K562 (cell line): ENCODE measurements around the gene MRPL38. TPM values are rescaled to one million over a fixed set of nuclear protein-coding genes. Genes with fewer than 3 reads are reported as not detected.

ENCODE experiments used
- E2F3 ChIP-seq: fragments of 250-450 bp; sonication (Bioruptor Pico); IDR thresholded peaks from 2 replicates; pipeline ENCODE4 v1.4.0; 2020; ENCODE audit warnings: mild to moderate bottlenecking
- EP400 ChIP-seq: fragments of 450-650 bp; IDR thresholded peaks from 2 replicates; pipeline ENCODE4 v1.6.1; 2017; ENCODE audit warnings: antibody characterized with exemption, mild to moderate bottlenecking, moderate library complexity
- FOXK2 ChIP-seq, 2 experiments: fragments of 450-650 bp; IDR thresholded peaks in 1 of 2; conservative IDR thresholded peaks in 1 of 2; 2 replicates each; pipeline ENCODE4 v1.6.1; 2016; ENCODE audit warnings: low read depth in 2 of 2, mild to moderate bottlenecking in 1 of 2
- GATA2 ChIP-seq: sonication (generic); formaldehyde crosslinking; IDR thresholded peaks from 2 replicates; pipeline ENCODE4 v1.4.0; 2020; ENCODE audit warnings: mild to moderate bottlenecking, missing genetic modification reagents
- GATAD2B ChIP-seq: fragments of 450-650 bp; IDR thresholded peaks from 2 replicates; pipeline ENCODE4 v1.6.1; 2017; ENCODE audit warnings: mild to moderate bottlenecking, borderline replicate concordance
- HDAC8 ChIP-seq: fragments of 450-650 bp; IDR thresholded peaks from 2 replicates; pipeline ENCODE4 v1.6.1; 2016; ENCODE audit warnings: mild to moderate bottlenecking, missing genetic modification characterization, moderate library complexity, missing compliant biosample characterization
- HLTF ChIP-seq: fragments of 450-650 bp; IDR thresholded peaks from 2 replicates; pipeline ENCODE4 v1.6.1; 2016
- HNRNPLL ChIP-seq: fragments of 200-400 bp; formaldehyde crosslinking; IDR thresholded peaks from 2 replicates; pipeline ENCODE4 v1.6.1; 2017; ENCODE audit warnings: low read length, low read depth, mild to moderate bottlenecking; ENCODE audit not compliant: poor library complexity, severe bottlenecking
- MYC ChIP-seq, 2 experiments: fragments of 250-450 bp in 1 of 2; sonication (Bioruptor Pico) in 1 of 2; IDR thresholded peaks; 2 replicates each; pipeline versions ENCODE4 v1.5.1 to v1.6.1; 2012 to 2021; ENCODE audit warnings: low read depth in 2 of 2, borderline replicate concordance in 1 of 2, improper control_type of control experiment in 1 of 2, low read length in 1 of 2, mild to moderate bottlenecking in 1 of 2, moderate library complexity in 1 of 2
- NFE2 ChIP-seq: IDR thresholded peaks from 2 replicates; pipeline ENCODE4 v1.6.1; 2014; ENCODE audit warnings: antibody characterized with exemption, low read depth
- PHB2 ChIP-seq: fragments of 450-650 bp; IDR thresholded peaks from 2 replicates; pipeline ENCODE4 v1.6.1; 2017; ENCODE audit warnings: low read depth
- PHF21A ChIP-seq: fragments of 450-650 bp; IDR thresholded peaks from 2 replicates; pipeline ENCODE4 v1.6.1; 2017; ENCODE audit warnings: low read depth, borderline replicate concordance
- RHOXF2B ChIP-seq: fragments of 250-450 bp; sonication (Bioruptor Pico); conservative IDR thresholded peaks from 2 replicates; pipeline ENCODE4 v1.5.1; 2021
- RNF2 ChIP-seq: sonication (generic); IDR thresholded peaks from 2 replicates; pipeline ENCODE4 v1.6.1; 2016
- SMAD2 ChIP-seq: fragments of 150-350 bp; IDR thresholded peaks from 2 replicates; pipeline ENCODE4 v1.6.1; 2014; ENCODE audit warnings: low read depth, mild to moderate bottlenecking, low read length
- ZBED1 ChIP-seq: IDR thresholded peaks from 2 replicates; pipeline ENCODE4 v1.6.1; 2014
- ZBTB1 ChIP-seq: sonication (generic); formaldehyde crosslinking; IDR thresholded peaks from 2 replicates; pipeline ENCODE4 v1.8.1; 2023; ENCODE audit warnings: missing genetic modification reagents, low read depth, mild to moderate bottlenecking, borderline replicate concordance
- ZNF23 ChIP-seq: fragments of 250-450 bp; sonication (Bioruptor Pico); IDR thresholded peaks from 2 replicates; pipeline ENCODE4 v1.4.0; 2020; ENCODE audit warnings: mild to moderate bottlenecking
- polyA plus RNA-seq, 8 experiments: library from polyadenylated mRNA; depleted of rRNA in 4 of 8; stranded (reverse) in 5 of 8; unstranded in 3 of 8; fragments of >200 nt; fragmentation: Nextera tagmentation in 2 of 8; fragmentation: Illumina TruSeq in 1 of 8; extraction: Ambion mirVana in 2 of 8; extraction: Trizol in 1 of 8; gene quantifications; 2 replicates each; pipeline versions ENCODE4 v1.2.1 to v1.2.3, GENCODE V29; 2011 to 2014; ENCODE audit warnings: inconsistent platforms in 1 of 8, missing spikeins in 1 of 8
- total RNA-seq, 7 experiments: library from RNA; depleted of rRNA in 6 of 7; stranded (reverse); fragments of >200 nt in 6 of 7; fragmentation: Illumina TruSeq in 2 of 7; extraction: Trizol in 2 of 7; gene quantifications; 2 replicates each; pipeline versions ENCODE4 v1.2.1 to v1.2.3, GENCODE V29; 2011 to 2021; ENCODE audit warnings: low replicate concordance in 1 of 7
- TF ChIP-seq, protein P1 (sequence below): sonication (generic); formaldehyde crosslinking; IDR thresholded peaks from 2 replicates; pipeline ENCODE4 v1.8.1; 2022; ENCODE audit warnings: missing genetic modification reagents
- TF ChIP-seq, protein P2 (sequence below), 2 experiments: fragments of 450-650 bp; IDR thresholded peaks; 2 replicates each; pipeline ENCODE4 v1.6.1; 2016
- TF ChIP-seq, protein P3 (sequence below): sonication (generic); formaldehyde crosslinking; IDR thresholded peaks from 2 replicates; pipeline ENCODE4 v1.8.1; 2023; ENCODE audit warnings: mild to moderate bottlenecking, missing genetic modification reagents
- TF ChIP-seq, protein P4 (sequence below): sonication (generic); formaldehyde crosslinking; IDR thresholded peaks from 2 replicates; pipeline ENCODE4 v1.8.1; 2023; ENCODE audit warnings: missing genetic modification reagents, mild to moderate bottlenecking, borderline replicate concordance

MRPL38 gene
- total and polyA plus RNA-seq, 9 of the 15 experiments (the other 6 are each of a cell fraction or from before 2014, with no cell fraction given), result 4.5 to 154 (median 48.5) TPM

DNA sequence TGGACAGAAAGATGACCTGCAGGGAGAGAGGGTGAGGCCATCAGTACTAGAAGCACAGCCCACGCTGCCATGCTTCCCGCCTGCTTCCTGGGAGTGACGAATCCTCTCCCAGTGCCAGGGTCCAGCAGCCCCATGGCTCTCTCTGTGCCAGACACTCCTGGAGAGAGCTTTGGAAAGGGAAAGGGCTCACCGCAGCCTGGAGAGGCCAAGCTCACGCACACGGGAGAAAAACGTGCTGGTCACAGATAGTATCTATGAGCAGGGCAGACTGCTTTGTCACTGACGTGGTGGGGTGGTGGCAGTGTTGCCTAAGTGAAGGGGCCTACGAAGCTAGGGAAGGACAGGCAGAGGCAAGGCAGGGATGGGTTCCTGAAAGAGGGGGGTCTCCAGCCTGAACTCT lies 55.0 kb downstream of the MRPL38 start (continued):
- TF ChIP-seq PHB2, result no peak
- TF ChIP-seq RNF2, result no peak
- TF ChIP-seq ZBTB1 (CRISPR knock-in tag), result no peak
- TF ChIP-seq, protein P1, sequence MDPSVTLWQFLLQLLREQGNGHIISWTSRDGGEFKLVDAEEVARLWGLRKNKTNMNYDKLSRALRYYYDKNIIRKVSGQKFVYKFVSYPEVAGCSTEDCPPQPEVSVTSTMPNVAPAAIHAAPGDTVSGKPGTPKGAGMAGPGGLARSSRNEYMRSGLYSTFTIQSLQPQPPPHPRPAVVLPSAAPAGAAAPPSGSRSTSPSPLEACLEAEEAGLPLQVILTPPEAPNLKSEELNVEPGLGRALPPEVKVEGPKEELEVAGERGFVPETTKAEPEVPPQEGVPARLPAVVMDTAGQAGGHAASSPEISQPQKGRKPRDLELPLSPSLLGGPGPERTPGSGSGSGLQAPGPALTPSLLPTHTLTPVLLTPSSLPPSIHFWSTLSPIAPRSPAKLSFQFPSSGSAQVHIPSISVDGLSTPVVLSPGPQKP (CRISPR knock-in tag), result no peak
- TF ChIP-seq HDAC8, result no peak
- TF ChIP-seq SMAD2, result no peak
- TF ChIP-seq E2F3, result no peak
- TF ChIP-seq PHF21A, result no peak
- TF ChIP-seq, protein P2, sequence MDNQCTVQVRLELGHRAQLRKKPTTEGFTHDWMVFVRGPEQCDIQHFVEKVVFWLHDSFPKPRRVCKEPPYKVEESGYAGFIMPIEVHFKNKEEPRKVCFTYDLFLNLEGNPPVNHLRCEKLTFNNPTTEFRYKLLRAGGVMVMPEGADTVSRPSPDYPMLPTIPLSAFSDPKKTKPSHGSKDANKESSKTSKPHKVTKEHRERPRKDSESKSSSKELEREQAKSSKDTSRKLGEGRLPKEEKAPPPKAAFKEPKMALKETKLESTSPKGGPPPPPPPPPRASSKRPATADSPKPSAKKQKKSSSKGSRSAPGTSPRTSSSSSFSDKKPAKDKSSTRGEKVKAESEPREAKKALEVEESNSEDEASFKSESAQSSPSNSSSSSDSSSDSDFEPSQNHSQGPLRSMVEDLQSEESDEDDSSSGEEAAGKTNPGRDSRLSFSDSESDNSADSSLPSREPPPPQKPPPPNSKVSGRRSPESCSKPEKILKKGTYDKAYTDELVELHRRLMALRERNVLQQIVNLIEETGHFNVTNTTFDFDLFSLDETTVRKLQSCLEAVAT (IDR thresholded peaks at IDR 0.05), result no peak
- TF ChIP-seq ZBED1, result no peak
- TF ChIP-seq GATA2 (CRISPR knock-in tag), result no peak
- no peak for TF ChIP-seq ZNF23 (CRISPR knock-in tag)
- peak; percentile 59 for TF ChIP-seq EP400
- TF ChIP-seq, protein P3, sequence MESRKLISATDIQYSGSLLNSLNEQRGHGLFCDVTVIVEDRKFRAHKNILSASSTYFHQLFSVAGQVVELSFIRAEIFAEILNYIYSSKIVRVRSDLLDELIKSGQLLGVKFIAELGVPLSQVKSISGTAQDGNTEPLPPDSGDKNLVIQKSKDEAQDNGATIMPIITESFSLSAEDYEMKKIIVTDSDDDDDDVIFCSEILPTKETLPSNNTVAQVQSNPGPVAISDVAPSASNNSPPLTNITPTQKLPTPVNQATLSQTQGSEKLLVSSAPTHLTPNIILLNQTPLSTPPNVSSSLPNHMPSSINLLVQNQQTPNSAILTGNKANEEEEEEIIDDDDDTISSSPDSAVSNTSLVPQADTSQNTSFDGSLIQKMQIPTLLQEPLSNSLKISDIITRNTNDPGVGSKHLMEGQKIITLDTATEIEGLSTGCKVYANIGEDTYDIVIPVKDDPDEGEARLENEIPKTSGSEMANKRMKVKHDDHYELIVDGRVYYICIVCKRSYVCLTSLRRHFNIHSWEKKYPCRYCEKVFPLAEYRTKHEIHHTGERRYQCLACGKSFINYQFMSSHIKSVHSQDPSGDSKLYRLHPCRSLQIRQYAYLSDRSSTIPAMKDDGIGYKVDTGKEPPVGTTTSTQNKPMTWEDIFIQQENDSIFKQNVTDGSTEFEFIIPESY, result peak; percentile 61; the same call in 1 of the 2 replicates
- TF ChIP-seq NFE2, result peak; percentile 76
- TF ChIP-seq, protein P4, sequence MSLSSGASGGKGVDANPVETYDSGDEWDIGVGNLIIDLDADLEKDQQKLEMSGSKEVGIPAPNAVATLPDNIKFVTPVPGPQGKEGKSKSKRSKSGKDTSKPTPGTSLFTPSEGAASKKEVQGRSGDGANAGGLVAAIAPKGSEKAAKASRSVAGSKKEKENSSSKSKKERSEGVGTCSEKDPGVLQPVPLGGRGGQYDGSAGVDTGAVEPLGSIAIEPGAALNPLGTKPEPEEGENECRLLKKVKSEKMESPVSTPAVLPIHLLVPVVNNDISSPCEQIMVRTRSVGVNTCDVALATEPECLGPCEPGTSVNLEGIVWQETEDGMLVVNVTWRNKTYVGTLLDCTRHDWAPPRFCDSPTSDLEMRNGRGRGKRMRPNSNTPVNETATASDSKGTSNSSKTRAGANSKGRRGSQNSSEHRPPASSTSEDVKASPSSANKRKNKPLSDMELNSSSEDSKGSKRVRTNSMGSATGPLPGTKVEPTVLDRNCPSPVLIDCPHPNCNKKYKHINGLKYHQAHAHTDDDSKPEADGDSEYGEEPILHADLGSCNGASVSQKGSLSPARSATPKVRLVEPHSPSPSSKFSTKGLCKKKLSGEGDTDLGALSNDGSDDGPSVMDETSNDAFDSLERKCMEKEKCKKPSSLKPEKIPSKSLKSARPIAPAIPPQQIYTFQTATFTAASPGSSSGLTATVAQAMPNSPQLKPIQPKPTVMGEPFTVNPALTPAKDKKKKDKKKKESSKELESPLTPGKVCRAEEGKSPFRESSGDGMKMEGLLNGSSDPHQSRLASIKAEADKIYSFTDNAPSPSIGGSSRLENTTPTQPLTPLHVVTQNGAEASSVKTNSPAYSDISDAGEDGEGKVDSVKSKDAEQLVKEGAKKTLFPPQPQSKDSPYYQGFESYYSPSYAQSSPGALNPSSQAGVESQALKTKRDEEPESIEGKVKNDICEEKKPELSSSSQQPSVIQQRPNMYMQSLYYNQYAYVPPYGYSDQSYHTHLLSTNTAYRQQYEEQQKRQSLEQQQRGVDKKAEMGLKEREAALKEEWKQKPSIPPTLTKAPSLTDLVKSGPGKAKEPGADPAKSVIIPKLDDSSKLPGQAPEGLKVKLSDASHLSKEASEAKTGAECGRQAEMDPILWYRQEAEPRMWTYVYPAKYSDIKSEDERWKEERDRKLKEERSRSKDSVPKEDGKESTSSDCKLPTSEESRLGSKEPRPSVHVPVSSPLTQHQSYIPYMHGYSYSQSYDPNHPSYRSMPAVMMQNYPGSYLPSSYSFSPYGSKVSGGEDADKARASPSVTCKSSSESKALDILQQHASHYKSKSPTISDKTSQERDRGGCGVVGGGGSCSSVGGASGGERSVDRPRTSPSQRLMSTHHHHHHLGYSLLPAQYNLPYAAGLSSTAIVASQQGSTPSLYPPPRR, result no peak
- peak; percentile 66; the same call in 1 of the 2 replicates for TF ChIP-seq MYC (IDR thresholded peaks at IDR 0.05; ENCODE audit: low read depth, low read length)
- TF ChIP-seq MYC (CRISPR knock-in tag; IDR thresholded peaks at IDR 0.05; ENCODE audit: borderline replicate concordance, low read depth), result no peak
- peak; percentile 60 for TF ChIP-seq HNRNPLL
- TF ChIP-seq GATAD2B, result no peak
- TF ChIP-seq RHOXF2B (CRISPR knock-in tag), result no peak
- TF ChIP-seq HLTF, result no peak
- 0 out of 4 replicates have a peak, but pooled peaks have one; percentile 36 to 38 for TF ChIP-seq FOXK2 (conservative IDR thresholded peaks at IDR 0.05 in 1 of 2, IDR thresholded peaks at IDR 0.05 in 1 of 2; ENCODE audit: low read depth in 2 of 2)
